ENCODE results near the gene PARN.
"Not testable (repeated sequence)": the region's sequence is repeated elsewhere in the genome, so short reads cannot be mapped to it uniquely, and the experiment has no call there.

The PARN gene

GRCh38 chr16:14574698-14575415 lies 55.2 kb downstream of the PARN start:
- DNase-seq (ENCODE audit: low read depth): not testable (repeated sequence)

- DNase-seq (ENCODE audit: low read depth): no peak
These were observed 57.5 kb downstream of the PARN start for GRCh38 chr16:14572535-14572934.

GRCh38 chr16:14569213-14569612 lies 60.8 kb downstream of the PARN start:
- DNase-seq (ENCODE audit: low read depth): no peak

GRCh38 chr16:14566599-14566998 lies 63.5 kb downstream of the PARN start:
- no peak for DNase-seq (ENCODE audit: low read depth)

- no peak for DNase-seq (ENCODE audit: low read depth)
These were observed 64.4 kb downstream of the PARN start for GRCh38 chr16:14565688-14566025.

- no peak for DNase-seq (ENCODE audit: low read depth)
These were observed 65.0 kb downstream of the PARN start for GRCh38 chr16:14564861-14565687.

- DNase-seq (ENCODE audit: low read depth): no peak
These were observed 65.7 kb downstream of the PARN start for GRCh38 chr16:14564323-14564722.

GRCh38 chr16:14562691-14563491 lies 67.2 kb downstream of the PARN start:
- DNase-seq (ENCODE audit: low read depth): no peak

GRCh38 chr16:14560523-14560922 lies 69.5 kb downstream of the PARN start:
- DNase-seq (ENCODE audit: low read depth): no peak

- DNase-seq (ENCODE audit: low read depth): no peak
These were observed 70.2 kb downstream of the PARN start for GRCh38 chr16:14559809-14560241.

- DNase-seq (ENCODE audit: low read depth): no peak
These were observed 76.6 kb downstream of the PARN start for GRCh38 chr16:14553447-14553846.

GRCh38 chr16:14549789-14550153 lies 80.3 kb downstream of the PARN start:
- no peak for DNase-seq (ENCODE audit: low read depth)

- no peak for DNase-seq (ENCODE audit: low read depth)
These were observed 80.9 kb downstream of the PARN start for GRCh38 chr16:14548933-14549788.

GRCh38 chr16:14545346-14545884 lies 84.6 kb downstream of the PARN start:
- DNase-seq (ENCODE audit: low read depth): no peak

GRCh38 chr16:14544846-14545245 lies 85.2 kb downstream of the PARN start:
- DNase-seq (ENCODE audit: low read depth): not testable (repeated sequence)

- no peak for DNase-seq (ENCODE audit: low read depth)
These were observed 90.4 kb downstream of the PARN start for GRCh38 chr16:14539631-14540030.

GRCh38 chr16:14539156-14539555 lies 90.9 kb downstream of the PARN start:
- no peak for DNase-seq (ENCODE audit: low read depth)

- DNase-seq (ENCODE audit: low read depth): no peak
These were observed 91.5 kb downstream of the PARN start for GRCh38 chr16:14538604-14539003.

GRCh38 chr16:14531613-14532012 lies 98.4 kb downstream of the PARN start:
- no peak for DNase-seq (ENCODE audit: low read depth)

- DNase-seq (ENCODE audit: low read depth): no peak
These were observed 99.0 kb downstream of the PARN start for GRCh38 chr16:14531101-14531500.

GRCh38 chr16:14530046-14530445 lies 100.0 kb downstream of the PARN start:
- DNase-seq (ENCODE audit: low read depth): no peak

All from activated T-cell treated with anti-CD3 and anti-CD28 coated beads for 48 hours (primary cell).